GM10248 (cell line): ENCODE measurements around the gene GRB7.
"Not testable (repeated sequence)": the region's sequence is repeated elsewhere in the genome, so short reads cannot be mapped to it uniquely, and the experiment has no call there.

Source experiments
- CTCF ChIA-PET: fragments of 300-600 bp; sonication (Branson Sonifier 250); formaldehyde crosslinking; extraction: SDS; loops from one replicate; lab custom pipeline; 2021; ENCODE audit warnings: antibody characterized with exemption; lab: Yijun Ruan, JAX
- POLR2A ChIA-PET: fragments of 350-650 bp; sonication (Branson Sonifier 250); formaldehyde crosslinking; extraction: SDS; loops from one replicate; lab custom pipeline; 2020; ENCODE audit warnings: antibody characterized with exemption; lab: Yijun Ruan, JAX
- DNase-seq: peaks from one replicate; pipeline ENCODE4 v3.0.0; 2012; ENCODE audit errors: extremely low spot score
- CTCF ChIP-seq: IDR thresholded peaks from 2 replicates; pipeline ENCODE4 v1.5.1; 2012; ENCODE audit warnings: mild to moderate bottlenecking, low read depth; ENCODE audit errors: extremely low read depth, missing control alignments, control extremely low read depth

The GRB7 gene

GRCh38 chr17:39722965-39723848 is 14.5 kb upstream of the GRB7 start:
- ChIA-PET POLR2A (no interaction called here), CTCF (interaction anchor here (0.8 to 1.6 kb wide), 3 partner anchors 8 to 102 kb away, joined by 3 to 5 read pairs (median 4); no protein-coding TSS in a partner anchor)
- DNase-seq: no peak
- no peak for TF ChIP-seq CTCF

GRCh38 chr17:39724731-39725130 is 13.0 kb upstream of the GRB7 start:
- TF ChIP-seq CTCF: no peak
- ChIA-PET POLR2A (no interaction called here), CTCF (interaction anchor here (1.6 kb wide), 1 partner anchor 90 kb away, joined by 4 read pairs; no protein-coding TSS in a partner anchor)
- no peak for DNase-seq

- CTCF ChIA-PET: interaction anchor here (0.7 to 1.6 kb wide), 3 partner anchors 91 to 104 kb away, joined by 3 to 4 read pairs (median 3); no protein-coding TSS in a partner anchor
- POLR2A ChIA-PET, DNase-seq: not testable (repeated sequence)
Measured at GRCh38 chr17:39725923-39726322, 11.8 kb upstream of the GRB7 start.

GRCh38 chr17:39726617-39727016 is 11.1 kb upstream of the GRB7 start:
- ChIA-PET POLR2A (no interaction called here), CTCF (no interaction called here)
- no peak for DNase-seq
- TF ChIP-seq CTCF: no peak

- no peak for DNase-seq
- CTCF ChIA-PET: interaction anchor here (0.9 to 5.9 kb wide), 2 partner anchors 8 to 106 kb away, joined by 3 to 57 read pairs; no protein-coding TSS in a partner anchor
- no peak for TF ChIP-seq CTCF
- POLR2A ChIA-PET: no interaction called here
Measured at GRCh38 chr17:39727556-39727955, 10.2 kb upstream of the GRB7 start.

GRCh38 chr17:39729280-39729851 is 8.4 kb upstream of the GRB7 start:
- TF ChIP-seq CTCF: no peak
- no peak for DNase-seq
- ChIA-PET POLR2A (interaction anchor here (0.6 to 1.2 kb wide), 3 partner anchors 15 to 577 kb away, joined by 3 to 5 read pairs (median 4); no protein-coding TSS in a partner anchor), CTCF (interaction anchor here (0.8 to 5.9 kb wide), 38 partner anchors 9 to 263 kb away, joined by 3 to 57 read pairs (median 6); partner anchors contain the start of genes ERBB2, IKZF3, PGAP3 and PSMD3)
